ENCODE results near the gene BTBD9.

Gene BTBD9

DNA sequence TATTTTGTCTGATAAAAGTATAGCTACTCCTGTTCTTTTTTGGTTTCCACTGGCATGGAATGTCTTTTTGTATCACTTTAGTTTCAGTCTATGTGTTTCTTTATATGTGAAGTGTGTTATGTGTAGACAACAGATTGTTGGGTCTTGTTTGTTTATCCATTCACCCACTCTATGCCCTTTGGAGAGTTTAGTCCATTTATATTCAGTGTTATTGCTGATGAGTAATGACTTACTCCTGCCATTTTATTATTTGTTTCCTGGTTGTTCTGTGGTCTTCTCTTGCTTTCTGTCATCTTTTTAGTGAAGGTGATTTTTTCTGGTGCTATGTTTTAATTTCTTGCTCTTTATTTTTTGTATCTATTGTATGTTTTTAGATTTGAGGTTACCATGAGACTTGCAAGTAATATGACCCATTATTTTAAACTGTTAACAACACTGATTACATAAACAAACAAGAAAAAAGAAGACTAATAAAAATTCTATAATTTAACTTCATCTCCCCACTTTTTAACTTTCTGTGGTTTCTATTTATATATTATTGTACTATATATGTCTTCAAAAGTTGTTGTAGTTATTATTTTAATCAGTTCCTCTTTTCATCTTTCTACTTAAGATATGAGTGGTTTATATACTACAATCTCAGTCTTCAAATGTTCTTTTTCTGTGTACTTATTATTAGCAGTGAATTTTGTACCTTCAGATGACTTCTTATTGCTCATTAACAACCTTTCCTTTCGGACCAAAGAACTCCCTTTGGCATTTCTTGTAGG is 323.4 kb downstream of the BTBD9 start:
- H3K27me3 ChIP-seq (ENCODE audit: insufficient read depth, low read length, poor library complexity) = no peaks in the 10 kb centered on the region
- H3K9ac ChIP-seq (ENCODE audit: low read depth, low read length) = no peak overlapping the region
- no peak for DNase-seq
- TF ChIP-seq EZH2 (IDR thresholded peaks at IDR 0.05; ENCODE audit: borderline replicate concordance, low read depth, low read length, severe bottlenecking) = no peak
- H3K4me2 ChIP-seq (ENCODE audit: insufficient read depth, low read length) = no peak overlapping the region
- no peak overlapping the region for H3K4me3 ChIP-seq (ENCODE audit: low read depth in 1 of 2, low read length in 2 of 2)
- H3K4me1 ChIP-seq (ENCODE audit: insufficient read depth, low read length) = no peaks in the 10 kb centered on the region
- H3K27ac ChIP-seq (ENCODE audit: low read length) = no peak overlapping the region
- no peak overlapping the region for H2AFZ ChIP-seq (ENCODE audit: low read depth, low read length)
- no peaks in the 10 kb centered on the region for H3K79me2 ChIP-seq (ENCODE audit: insufficient read depth, low read length)
- no peaks in the 10 kb centered on the region for H4K20me1 ChIP-seq (ENCODE audit: insufficient read depth, low read length)
- H3K9me3 ChIP-seq (ENCODE audit: insufficient read depth, low read length, severe bottlenecking) = no peaks in the 10 kb centered on the region
- no peaks in the 10 kb centered on the region for H3K36me3 ChIP-seq (ENCODE audit: insufficient read depth, low read length)
- ATAC-seq (ENCODE audit: insufficient read depth, low read depth) = no peak

DNA sequence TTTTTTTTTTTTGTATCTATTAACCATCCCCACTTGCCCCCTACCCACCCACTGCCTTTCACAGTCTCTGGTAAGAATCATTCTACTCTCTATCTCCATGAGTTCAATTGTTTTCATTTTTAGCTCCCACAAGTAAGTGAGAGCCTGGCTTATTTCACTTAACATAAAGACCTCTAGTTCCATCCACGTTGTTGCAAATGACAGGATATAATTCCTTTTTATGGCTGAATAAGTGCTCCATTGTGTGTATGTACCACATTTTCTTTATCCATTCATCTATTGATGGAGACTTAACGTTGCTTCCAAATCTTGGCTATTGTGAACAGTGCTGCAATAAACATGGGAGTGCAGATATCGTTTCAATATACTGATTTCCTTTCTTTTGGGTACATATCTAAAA is 328.5 kb downstream of the BTBD9 start:
- TF ChIP-seq EZH2 (IDR thresholded peaks at IDR 0.05; ENCODE audit: borderline replicate concordance, low read depth, low read length, severe bottlenecking) (no peak), CTCF (IDR thresholded peaks at IDR 0.05; ENCODE audit: borderline replicate concordance, extremely low read depth, low read length, poor library complexity, severe bottlenecking) (no peak)
- no peaks in the 10 kb centered on the region for H3K36me3 ChIP-seq (ENCODE audit: insufficient read depth, low read length)
- ATAC-seq (ENCODE audit: insufficient read depth, low read depth) (no peak), DNase-seq (no peak)
- no peaks in the 10 kb centered on the region for H3K9me3 ChIP-seq (ENCODE audit: insufficient read depth, low read length, severe bottlenecking)
- H3K4me1 ChIP-seq (ENCODE audit: insufficient read depth, low read length) = peaks cover 27% of the 10 kb centered on the region
- no peaks in the 10 kb centered on the region for H4K20me1 ChIP-seq (ENCODE audit: insufficient read depth, low read length)
- H3K9ac ChIP-seq (ENCODE audit: low read depth, low read length) = no peak overlapping the region
- no peak overlapping the region for H3K4me2 ChIP-seq (ENCODE audit: insufficient read depth, low read length)
- H2AFZ ChIP-seq (ENCODE audit: low read depth, low read length) = no peak overlapping the region
- no peaks in the 10 kb centered on the region for H3K79me2 ChIP-seq (ENCODE audit: insufficient read depth, low read length)
- no peaks in the 10 kb centered on the region for H3K27me3 ChIP-seq (ENCODE audit: insufficient read depth, low read length, poor library complexity)
- H3K27ac ChIP-seq (ENCODE audit: low read length) = no peak overlapping the region
- H3K4me3 ChIP-seq (ENCODE audit: low read depth in 1 of 2, low read length in 2 of 2) = no peak overlapping the region

DNA sequence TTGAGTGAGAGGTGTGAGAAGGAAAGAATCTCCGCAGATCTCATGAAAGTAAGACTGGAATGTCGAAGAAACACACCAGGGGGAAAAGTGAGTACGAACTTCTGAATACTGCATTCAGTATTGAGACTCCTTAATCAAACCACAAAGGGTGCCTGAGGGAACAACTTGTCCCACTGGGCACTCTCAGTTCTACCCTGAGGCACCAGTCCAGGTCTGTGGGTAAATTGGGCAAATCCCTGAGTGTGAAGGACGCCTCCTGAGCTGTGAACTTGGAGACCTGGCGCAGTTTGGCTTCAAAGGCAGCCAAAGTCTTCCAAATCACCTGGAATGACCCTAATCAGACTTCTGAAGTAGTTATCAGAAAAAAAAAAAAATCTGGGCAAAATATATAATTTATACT is 329.7 kb downstream of the BTBD9 start:
- no peak overlapping the region for H3K9ac ChIP-seq (ENCODE audit: low read depth, low read length)
- H3K4me2 ChIP-seq (ENCODE audit: insufficient read depth, low read length) = no peak overlapping the region
- H3K4me1 ChIP-seq (ENCODE audit: insufficient read depth, low read length) = peaks cover 29% of the 10 kb centered on the region
- DNase-seq (no peak), ATAC-seq (ENCODE audit: insufficient read depth, low read depth) (no peak)
- H3K27me3 ChIP-seq (ENCODE audit: insufficient read depth, low read length, poor library complexity) = no peaks in the 10 kb centered on the region
- H3K36me3 ChIP-seq (ENCODE audit: insufficient read depth, low read length) = no peaks in the 10 kb centered on the region
- H4K20me1 ChIP-seq (ENCODE audit: insufficient read depth, low read length) = no peaks in the 10 kb centered on the region
- H3K9me3 ChIP-seq (ENCODE audit: insufficient read depth, low read length, severe bottlenecking) = no peaks in the 10 kb centered on the region
- H3K79me2 ChIP-seq (ENCODE audit: insufficient read depth, low read length) = no peaks in the 10 kb centered on the region
- no peak overlapping the region for H2AFZ ChIP-seq (ENCODE audit: low read depth, low read length)
- no peak overlapping the region for H3K27ac ChIP-seq (ENCODE audit: low read length)
- no peak overlapping the region for H3K4me3 ChIP-seq (ENCODE audit: low read depth in 1 of 2, low read length in 2 of 2)
- TF ChIP-seq CTCF (IDR thresholded peaks at IDR 0.05; ENCODE audit: borderline replicate concordance, extremely low read depth, low read length, poor library complexity, severe bottlenecking) (no peak), EZH2 (IDR thresholded peaks at IDR 0.05; ENCODE audit: borderline replicate concordance, low read depth, low read length, severe bottlenecking) (no peak)

- Histone ChIP-seq H2AFZ (ENCODE audit: low read depth, low read length) (no peak overlapping the region), H3K4me3 (ENCODE audit: low read depth in 1 of 2, low read length in 2 of 2) (no peak overlapping the region), H3K27me3 (ENCODE audit: insufficient read depth, low read length, poor library complexity) (no peaks in the 10 kb centered on the region), H3K27ac (ENCODE audit: low read length) (no peak overlapping the region), H3K9me3 (ENCODE audit: insufficient read depth, low read length, severe bottlenecking) (no peaks in the 10 kb centered on the region), H3K4me1 (ENCODE audit: insufficient read depth, low read length) (peaks cover 29% of the 10 kb centered on the region), H3K4me2 (ENCODE audit: insufficient read depth, low read length) (no peak overlapping the region), H3K79me2 (ENCODE audit: insufficient read depth, low read length) (no peaks in the 10 kb centered on the region), H3K9ac (ENCODE audit: low read depth, low read length) (no peak overlapping the region), H4K20me1 (ENCODE audit: insufficient read depth, low read length) (no peaks in the 10 kb centered on the region), H3K36me3 (ENCODE audit: insufficient read depth, low read length) (no peaks in the 10 kb centered on the region)
- DNase-seq = peak; percentile 15
- TF ChIP-seq EZH2 (IDR thresholded peaks at IDR 0.05; ENCODE audit: borderline replicate concordance, low read depth, low read length, severe bottlenecking) (no peak), CTCF (IDR thresholded peaks at IDR 0.05; ENCODE audit: borderline replicate concordance, extremely low read depth, low read length, poor library complexity, severe bottlenecking) (no peak)
- ATAC-seq (ENCODE audit: insufficient read depth, low read depth) = peak; percentile 87
Measured at GRCh38 chr6:38307740-38308139, 332.0 kb downstream of the BTBD9 start.

Measured in DND-41 (cell line).